ENCODE data around the gene STOM. TPM values are rescaled to one million over a fixed set of nuclear protein-coding genes. Genes with fewer than 3 reads are reported as not detected.

The STOM gene
- polyA plus RNA-seq, 1 of the 3 experiments (the other 2 are of a cell fraction): 40.5 TPM

DNA sequence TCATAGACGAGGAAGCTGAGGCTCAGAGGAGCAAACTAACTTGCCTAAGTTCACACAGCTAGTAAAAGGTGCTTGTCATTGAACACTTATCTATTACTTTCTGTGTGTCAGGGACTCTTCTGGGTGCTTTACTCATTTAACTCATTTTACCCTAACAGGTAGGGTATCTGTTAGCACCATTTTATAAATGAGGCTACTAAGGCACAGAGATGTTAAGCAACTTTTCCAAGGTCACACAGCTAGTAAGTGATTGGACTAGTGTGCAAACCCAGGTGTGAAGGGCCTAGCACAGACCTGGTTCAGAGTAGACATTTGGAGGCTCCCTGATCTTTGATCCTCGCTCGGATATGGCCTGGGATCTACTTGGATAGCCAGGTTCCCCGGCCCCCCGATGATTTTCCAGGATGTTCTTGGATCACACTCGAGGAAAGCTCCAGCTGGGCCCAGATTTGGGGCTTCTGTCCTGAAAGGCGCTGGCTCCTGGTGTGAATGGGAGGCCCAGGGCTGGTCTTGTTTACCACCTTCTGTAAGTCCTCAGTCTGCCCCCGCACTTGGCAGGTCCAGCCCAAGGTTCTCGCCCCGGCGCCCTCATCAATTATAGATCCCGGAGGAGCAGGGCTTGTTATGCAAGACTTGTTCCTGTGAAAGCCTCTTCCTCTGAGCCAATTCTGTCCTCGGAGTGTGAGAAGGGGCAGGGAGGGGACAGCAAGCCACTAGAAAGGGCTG, 64.6 kb downstream of the STOM start:
- CTCF ChIA-PET: interaction anchor here (1.0 to 5.4 kb wide), 4 partner anchors 14 to 92 kb away, joined by 3 to 55 read pairs (median 6); no protein-coding TSS in a partner anchor
- H2AFZ ChIP-seq (ENCODE audit: low read depth): no peak overlapping the region
- H3K36me3 ChIP-seq (replicated peaks in 1 of 2; ENCODE audit: control insufficient read depth in 1 of 2, insufficient read depth in 2 of 2, low read length in 1 of 2): peaks cover 7 to 46% of the 10 kb centered on the region in 2 experiments

DNA sequence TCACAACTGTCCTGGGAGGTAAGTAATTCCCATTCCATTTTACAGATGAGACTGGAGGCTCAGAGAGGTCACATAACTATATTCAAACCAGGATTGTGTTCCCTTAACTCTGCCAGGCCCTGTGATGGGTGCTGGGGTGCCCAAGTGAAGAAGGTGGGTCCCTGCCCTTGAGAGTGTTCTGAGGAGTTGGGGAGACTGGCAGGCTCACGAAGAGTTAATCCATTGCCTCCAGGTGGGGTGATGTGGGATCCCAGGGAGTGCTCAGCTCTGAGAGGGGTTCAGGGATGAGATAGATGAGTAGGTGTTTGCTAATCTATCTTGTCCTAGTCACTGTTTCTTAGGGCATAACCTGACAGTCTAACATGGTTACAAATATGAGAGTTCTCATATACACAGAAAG, 65.3 kb downstream of the STOM start:
- Histone ChIP-seq H3F3A (replicated peaks; ENCODE audit: insufficient read depth) (no peaks in the 10 kb centered on the region), H3K9me2 (no peaks in the 10 kb centered on the region), H3K36me3 (replicated peaks in 1 of 2; ENCODE audit: control insufficient read depth in 1 of 2, insufficient read depth in 2 of 2, low read length in 1 of 2) (peaks cover under 1 to 45% of the 10 kb centered on the region in 2 experiments), H3K27me3 (ENCODE audit: insufficient read depth) (no peaks in the 10 kb centered on the region), H3K9me3 (no peaks in the 10 kb centered on the region), H4K20me1 (ENCODE audit: insufficient read depth) (no peaks in the 10 kb centered on the region), H3K4me2 (no peak overlapping the region), H3K9ac (no peak overlapping the region), H2AFZ (ENCODE audit: low read depth) (no peak overlapping the region), H3K27ac (ENCODE audit: low read depth in 2 of 2, low read length in 1 of 2) (no peak overlapping the region), H3K4me3 (ENCODE audit: low read depth in 2 of 2, low read length in 1 of 2) (no peak overlapping the region), H3K79me2 (ENCODE audit: insufficient read depth) (0 out of 2 replicates have a peak, but pooled peaks cover 3% of the 10 kb centered on the region), H3K4me1 (ENCODE audit: control insufficient read depth in 1 of 2, insufficient read depth in 2 of 2, low read depth in 1 of 2, low read length in 1 of 2) (peaks cover 0 to 4% of the 10 kb centered on the region in 2 experiments; a peak in 2 of 4 replicates)
- ChIA-PET POLR2A (no interaction called here), CTCF (interaction anchor here (1.9 to 5.4 kb wide), 2 partner anchors 15 to 26 kb away, joined by 7 to 55 read pairs; no protein-coding TSS in a partner anchor)
- 92% methylated on average over 1 of the region's 1 CpG for WGBS (ENCODE audit: low lambda C conversion rate)
- DNase-seq: no peak
- TF ChIP-seq MEF2A (IDR thresholded peaks at IDR 0.05; ENCODE audit: borderline replicate concordance, low read depth): no peak
- TF ChIP-seq, protein P1, sequence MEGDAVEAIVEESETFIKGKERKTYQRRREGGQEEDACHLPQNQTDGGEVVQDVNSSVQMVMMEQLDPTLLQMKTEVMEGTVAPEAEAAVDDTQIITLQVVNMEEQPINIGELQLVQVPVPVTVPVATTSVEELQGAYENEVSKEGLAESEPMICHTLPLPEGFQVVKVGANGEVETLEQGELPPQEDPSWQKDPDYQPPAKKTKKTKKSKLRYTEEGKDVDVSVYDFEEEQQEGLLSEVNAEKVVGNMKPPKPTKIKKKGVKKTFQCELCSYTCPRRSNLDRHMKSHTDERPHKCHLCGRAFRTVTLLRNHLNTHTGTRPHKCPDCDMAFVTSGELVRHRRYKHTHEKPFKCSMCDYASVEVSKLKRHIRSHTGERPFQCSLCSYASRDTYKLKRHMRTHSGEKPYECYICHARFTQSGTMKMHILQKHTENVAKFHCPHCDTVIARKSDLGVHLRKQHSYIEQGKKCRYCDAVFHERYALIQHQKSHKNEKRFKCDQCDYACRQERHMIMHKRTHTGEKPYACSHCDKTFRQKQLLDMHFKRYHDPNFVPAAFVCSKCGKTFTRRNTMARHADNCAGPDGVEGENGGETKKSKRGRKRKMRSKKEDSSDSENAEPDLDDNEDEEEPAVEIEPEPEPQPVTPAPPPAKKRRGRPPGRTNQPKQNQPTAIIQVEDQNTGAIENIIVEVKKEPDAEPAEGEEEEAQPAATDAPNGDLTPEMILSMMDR (IDR thresholded peaks at IDR 0.05): no peak
- TF ChIP-seq RXRA (IDR thresholded peaks at IDR 0.05; ENCODE audit: borderline replicate concordance, low read depth): no peak
- TF ChIP-seq MXI1 (IDR thresholded peaks at IDR 0.05; ENCODE audit: low read depth, low read length): no peak
- no peak for TF ChIP-seq EZH2phosphoT487 (IDR thresholded peaks at IDR 0.05; ENCODE audit: borderline replicate concordance, low read depth)
- no peak for TF ChIP-seq ELF1 (IDR thresholded peaks at IDR 0.05)
- TF ChIP-seq IRF3 (IDR thresholded peaks at IDR 0.05; ENCODE audit: low read depth, low read length): no peak
- TF ChIP-seq FOSL2 (IDR thresholded peaks at IDR 0.05; ENCODE audit: borderline replicate concordance, low read depth): no peak
- no peak for TF ChIP-seq FOXJ3 (CRISPR knock-in tag; IDR thresholded peaks at IDR 0.05)
- TF ChIP-seq CHD2 (IDR thresholded peaks at IDR 0.05; ENCODE audit: low read length, partially characterized antibody): no peak
- TF ChIP-seq SMC3 (IDR thresholded peaks at IDR 0.05; ENCODE audit: low read depth, low read length): no peak
- no peak for TF ChIP-seq YY1 (IDR thresholded peaks at IDR 0.05; ENCODE audit: low read depth)

More for the DNA sequence above, 64.6 kb downstream of the STOM start:
- Histone ChIP-seq H3K79me2 (ENCODE audit: insufficient read depth) (no peaks in the 10 kb centered on the region), H3K9ac (no peak overlapping the region), H3K27ac (ENCODE audit: low read depth in 2 of 2, low read length in 1 of 2) (no peak overlapping the region), H3K4me3 (ENCODE audit: low read depth in 2 of 2, low read length in 1 of 2) (no peak overlapping the region), H3K9me3 (no peaks in the 10 kb centered on the region), H3K9me2 (no peaks in the 10 kb centered on the region), H4K20me1 (ENCODE audit: insufficient read depth) (no peaks in the 10 kb centered on the region), H3K4me1 (ENCODE audit: control insufficient read depth in 1 of 2, insufficient read depth in 2 of 2, low read depth in 1 of 2, low read length in 1 of 2) (peaks cover 0 to 3% of the 10 kb centered on the region in 2 experiments; a peak in 1 of 4 replicates), H3K27me3 (ENCODE audit: insufficient read depth) (no peaks in the 10 kb centered on the region), H3F3A (replicated peaks; ENCODE audit: insufficient read depth) (no peaks in the 10 kb centered on the region), H3K4me2 (no peak overlapping the region)
- 97% methylated on average over 9 of the region's 13 CpGs for WGBS (ENCODE audit: low lambda C conversion rate)
- POLR2A ChIA-PET: no interaction called here
- TF ChIP-seq ZBTB33 (IDR thresholded peaks at IDR 0.05; ENCODE audit: borderline replicate concordance, low read depth) (no peak), FOXJ3 (CRISPR knock-in tag; IDR thresholded peaks at IDR 0.05) (no peak), FOXM1 (IDR thresholded peaks at IDR 0.05; ENCODE audit: low read depth) (no peak), RXRA (IDR thresholded peaks at IDR 0.05; ENCODE audit: borderline replicate concordance, low read depth) (no peak), TCF12 (IDR thresholded peaks at IDR 0.05) (no peak), POLR2AphosphoS5 (IDR thresholded peaks at IDR 0.05; ENCODE audit: low read depth, low read length) (no peak), FOSL2 (IDR thresholded peaks at IDR 0.05; ENCODE audit: borderline replicate concordance, low read depth) (no peak)
- TF ChIP-seq, protein P2, sequence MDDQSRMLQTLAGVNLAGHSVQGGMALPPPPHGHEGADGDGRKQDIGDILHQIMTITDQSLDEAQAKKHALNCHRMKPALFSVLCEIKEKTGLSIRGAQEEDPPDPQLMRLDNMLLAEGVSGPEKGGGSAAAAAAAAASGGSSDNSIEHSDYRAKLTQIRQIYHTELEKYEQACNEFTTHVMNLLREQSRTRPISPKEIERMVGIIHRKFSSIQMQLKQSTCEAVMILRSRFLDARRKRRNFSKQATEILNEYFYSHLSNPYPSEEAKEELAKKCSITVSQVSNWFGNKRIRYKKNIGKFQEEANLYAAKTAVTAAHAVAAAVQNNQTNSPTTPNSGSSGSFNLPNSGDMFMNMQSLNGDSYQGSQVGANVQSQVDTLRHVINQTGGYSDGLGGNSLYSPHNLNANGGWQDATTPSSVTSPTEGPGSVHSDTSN (IDR thresholded peaks at IDR 0.05): no peak
- DNase-seq: no peak
